NCI-H2171 treated with DMSO at 0.1 percent for 48 hours (cell line): ENCODE data around the gene HOTAIR.

Source experiments
- DNase-seq: peaks from one replicate; lab custom pipeline; 2025; lab: John Stamatoyannopoulos, UW

HOTAIR gene

GRCh38 chr12:53986686-53987483 is 12.1 kb upstream of the HOTAIR start:
- no peak for DNase-seq

GRCh38 chr12:53985994-53986685 is 11.4 kb upstream of the HOTAIR start:
- no peak for DNase-seq

GRCh38 chr12:53985692-53985993 is 10.9 kb upstream of the HOTAIR start:
- DNase-seq: no peak

GRCh38 chr12:53984901-53985691 is 10.3 kb upstream of the HOTAIR start, which contains the start of gene HOXC10:
Gene HOXC10 (plus strand): TSS chr12:53985146. CDS start chr12:53985260, 114 bp downstream.
- peak; percentile 95 for DNase-seq

GRCh38 chr12:53983950-53984572 is 9.3 kb upstream of the HOTAIR start:
- DNase-seq: no peak

- no peak for DNase-seq
Observed at GRCh38 chr12:53983568-53983949, 8.8 kb upstream of the HOTAIR start.

- no peak for DNase-seq
Observed at GRCh38 chr12:53982648-53983567, 8.2 kb upstream of the HOTAIR start.

GRCh38 chr12:53981634-53982565 is 7.1 kb upstream of the HOTAIR start:
- DNase-seq: no peak

GRCh38 chr12:53980802-53981496 is 6.2 kb upstream of the HOTAIR start:
- DNase-seq: no peak

- no peak for DNase-seq
Observed at GRCh38 chr12:53980104-53980801, 5.5 kb upstream of the HOTAIR start.

GRCh38 chr12:53978477-53979356 is 4.0 kb upstream of the HOTAIR start:
- no peak for DNase-seq

GRCh38 chr12:53977596-53978445 is 3.1 kb upstream of the HOTAIR start:
- DNase-seq: no peak

GRCh38 chr12:53976823-53977595 is 2.3 kb upstream of the HOTAIR start:
- DNase-seq: no peak

GRCh38 chr12:53976172-53976822 is 1.5 kb upstream of the HOTAIR start:
- DNase-seq: peak; percentile 23

GRCh38 chr12:53975479-53976152 is 862 bp upstream of the HOTAIR start:
- DNase-seq: no peak
